ENCODE measurements around the gene RBL1. TPM values are rescaled to one million over a fixed set of nuclear protein-coding genes. Genes with fewer than 3 reads are reported as not detected.

Gene RBL1
- polyA plus RNA-seq, 1 donor from 2014 or later: 5.1 TPM

DNA sequence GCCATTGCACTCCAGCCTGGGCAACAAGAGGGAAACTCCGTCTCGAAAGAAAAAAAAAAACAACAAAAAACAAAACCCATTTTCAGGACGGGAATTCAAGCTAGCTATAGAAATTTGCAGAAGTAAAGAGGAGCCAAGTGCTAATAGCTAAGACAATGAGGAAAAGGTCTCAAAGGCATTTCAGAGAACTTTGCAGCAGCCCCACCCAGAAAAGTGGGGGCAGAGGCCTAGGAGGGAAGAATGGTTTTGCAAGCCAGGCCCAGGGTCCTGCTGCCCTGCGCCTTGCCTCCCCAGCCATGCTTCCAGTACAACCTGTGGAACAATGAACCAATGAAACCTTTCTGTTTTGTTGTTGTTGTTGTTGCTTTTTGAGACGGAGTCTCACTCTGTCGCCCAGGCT is 106.0 kb downstream of the RBL1 start:
- H3K4me2 ChIP-seq (ENCODE audit: low read length): no peak overlapping the region
- H3K9me3 ChIP-seq (ENCODE audit: low read length): no peaks in the 10 kb centered on the region
- no peaks in the 10 kb centered on the region for H3K36me3 ChIP-seq (ENCODE audit: insufficient read depth, low read length)
- H3K9me2 ChIP-seq (ENCODE audit: insufficient read depth, low read length): no peaks in the 10 kb centered on the region
- H3K27me3 ChIP-seq (ENCODE audit: insufficient read depth, low read depth, low read length): no peaks in the 10 kb centered on the region
- no peaks in the 10 kb centered on the region for H4K20me1 ChIP-seq (ENCODE audit: insufficient read depth)
- H3K79me2 ChIP-seq (replicated peaks; ENCODE audit: insufficient read depth, low read length): no peaks in the 10 kb centered on the region
- H2AFZ ChIP-seq (ENCODE audit: low read depth, low read length): no peak overlapping the region
- H3K27ac ChIP-seq (ENCODE audit: low read length): no peak overlapping the region
- H3K4me3 ChIP-seq (ENCODE audit: low read length): no peak overlapping the region
- TF ChIP-seq, protein P1, sequence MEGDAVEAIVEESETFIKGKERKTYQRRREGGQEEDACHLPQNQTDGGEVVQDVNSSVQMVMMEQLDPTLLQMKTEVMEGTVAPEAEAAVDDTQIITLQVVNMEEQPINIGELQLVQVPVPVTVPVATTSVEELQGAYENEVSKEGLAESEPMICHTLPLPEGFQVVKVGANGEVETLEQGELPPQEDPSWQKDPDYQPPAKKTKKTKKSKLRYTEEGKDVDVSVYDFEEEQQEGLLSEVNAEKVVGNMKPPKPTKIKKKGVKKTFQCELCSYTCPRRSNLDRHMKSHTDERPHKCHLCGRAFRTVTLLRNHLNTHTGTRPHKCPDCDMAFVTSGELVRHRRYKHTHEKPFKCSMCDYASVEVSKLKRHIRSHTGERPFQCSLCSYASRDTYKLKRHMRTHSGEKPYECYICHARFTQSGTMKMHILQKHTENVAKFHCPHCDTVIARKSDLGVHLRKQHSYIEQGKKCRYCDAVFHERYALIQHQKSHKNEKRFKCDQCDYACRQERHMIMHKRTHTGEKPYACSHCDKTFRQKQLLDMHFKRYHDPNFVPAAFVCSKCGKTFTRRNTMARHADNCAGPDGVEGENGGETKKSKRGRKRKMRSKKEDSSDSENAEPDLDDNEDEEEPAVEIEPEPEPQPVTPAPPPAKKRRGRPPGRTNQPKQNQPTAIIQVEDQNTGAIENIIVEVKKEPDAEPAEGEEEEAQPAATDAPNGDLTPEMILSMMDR (IDR thresholded peaks at IDR 0.05; ENCODE audit: poor library complexity, severe bottlenecking): no peak
- TF ChIP-seq POLR2AphosphoS5 (IDR thresholded peaks at IDR 0.05): no peak
- no peak for TF ChIP-seq RAD21 (conservative IDR thresholded peaks at IDR 0.05)
- TF ChIP-seq MXI1 (conservative IDR thresholded peaks at IDR 0.05; ENCODE audit: poor library complexity, severe bottlenecking): no peak
- no peak for TF ChIP-seq REST (IDR thresholded peaks at IDR 0.05; ENCODE audit: borderline replicate concordance)
- TF ChIP-seq SMC3 (conservative IDR thresholded peaks at IDR 0.05; ENCODE audit: poor library complexity): no peak
- TF ChIP-seq EP300 (conservative IDR thresholded peaks at IDR 0.05; ENCODE audit: poor library complexity, severe bottlenecking): no peak
- TF ChIP-seq EZH2 (IDR thresholded peaks at IDR 0.05; ENCODE audit: borderline replicate concordance, insufficient read depth, low read length, poor library complexity, severe bottlenecking): no peak
- TF ChIP-seq TAF1 (IDR thresholded peaks at IDR 0.05; ENCODE audit: low read depth): no peak
- no peak overlapping the region for H3K9ac ChIP-seq (ENCODE audit: low read length)
- H3F3A ChIP-seq (ENCODE audit: insufficient read depth, low read length, poor library complexity, severe bottlenecking): no peaks in the 10 kb centered on the region

DNA sequence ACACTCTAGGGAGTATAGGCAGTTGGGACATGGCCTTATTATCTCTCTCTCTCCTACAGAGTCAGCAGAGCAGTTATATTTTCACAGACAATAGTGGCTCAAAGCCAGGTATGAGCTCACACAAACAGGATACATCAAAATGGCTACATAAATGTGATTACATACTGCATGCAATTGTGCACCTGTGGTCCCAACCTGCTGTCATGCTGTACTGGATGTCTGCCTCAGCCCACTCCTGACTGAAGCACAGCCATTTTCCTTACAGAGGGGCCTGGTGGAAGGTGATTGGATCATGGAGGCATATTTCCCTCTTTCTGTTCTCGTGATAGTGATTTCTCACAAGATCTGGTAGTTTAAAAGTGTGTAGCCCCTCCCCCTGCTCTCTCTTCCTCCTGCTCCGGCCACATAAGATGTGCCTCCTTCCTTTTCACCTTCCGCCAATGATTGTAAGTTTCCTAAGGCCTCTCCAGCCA is 107.3 kb downstream of the RBL1 start:
- H3K36me3 ChIP-seq (ENCODE audit: insufficient read depth, low read length): no peaks in the 10 kb centered on the region
- H4K20me1 ChIP-seq (ENCODE audit: insufficient read depth): no peaks in the 10 kb centered on the region
- no peaks in the 10 kb centered on the region for H3K79me2 ChIP-seq (replicated peaks; ENCODE audit: insufficient read depth, low read length)
- H2AFZ ChIP-seq (ENCODE audit: low read depth, low read length): no peak overlapping the region
- no peak overlapping the region for H3K4me3 ChIP-seq (ENCODE audit: low read length)
- H3K9me2 ChIP-seq (ENCODE audit: insufficient read depth, low read length): no peaks in the 10 kb centered on the region
- no peak overlapping the region for H3K27ac ChIP-seq (ENCODE audit: low read length)
- no peak overlapping the region for H3K4me2 ChIP-seq (ENCODE audit: low read length)
- no peaks in the 10 kb centered on the region for H3K27me3 ChIP-seq (ENCODE audit: insufficient read depth, low read depth, low read length)
- no peaks in the 10 kb centered on the region for H3K9me3 ChIP-seq (ENCODE audit: low read length)
- no peaks in the 10 kb centered on the region for H3F3A ChIP-seq (ENCODE audit: insufficient read depth, low read length, poor library complexity, severe bottlenecking)
- no peak overlapping the region for H3K9ac ChIP-seq (ENCODE audit: low read length)
- TF ChIP-seq SMC3 (conservative IDR thresholded peaks at IDR 0.05; ENCODE audit: poor library complexity) (no peak), EP300 (conservative IDR thresholded peaks at IDR 0.05; ENCODE audit: poor library complexity, severe bottlenecking) (no peak), TAF1 (IDR thresholded peaks at IDR 0.05; ENCODE audit: low read depth) (no peak), EZH2 (IDR thresholded peaks at IDR 0.05; ENCODE audit: borderline replicate concordance, insufficient read depth, low read length, poor library complexity, severe bottlenecking) (no peak), POLR2AphosphoS5 (IDR thresholded peaks at IDR 0.05) (no peak), RAD21 (conservative IDR thresholded peaks at IDR 0.05) (no peak), REST (IDR thresholded peaks at IDR 0.05; ENCODE audit: borderline replicate concordance) (no peak), MXI1 (conservative IDR thresholded peaks at IDR 0.05; ENCODE audit: poor library complexity, severe bottlenecking) (no peak)
- TF ChIP-seq, protein P1 (IDR thresholded peaks at IDR 0.05; ENCODE audit: poor library complexity, severe bottlenecking): no peak

Measured in neural cell (in vitro differentiated cells).